ENCODE data around the gene SQSTM1. TPM values are rescaled to one million over a fixed set of nuclear protein-coding genes. Genes with fewer than 3 reads are reported as not detected.

SQSTM1 gene
- total RNA-seq, 2 experiments from 2014 or later: 58.5 to 81.1 TPM

GRCh38 chr5:179878222-179879002, 57.7 kb downstream of the SQSTM1 start:
- Histone ChIP-seq H3K4me3 (ENCODE audit: low read depth, low read length, poor library complexity, severe bottlenecking) (no peak overlapping the region), H3K27ac (ENCODE audit: low read depth, low read length, poor library complexity, severe bottlenecking) (no peak overlapping the region), H4K20me1 (ENCODE audit: insufficient read depth, low read length) (no peaks in the 10 kb centered on the region), H3K79me2 (ENCODE audit: insufficient read depth, low read depth, low read length) (no peaks in the 10 kb centered on the region), H3K36me3 (ENCODE audit: insufficient read depth, low read length) (peaks cover 70% of the 10 kb centered on the region), H3K9me3 (ENCODE audit: low read length) (peaks cover 13% of the 10 kb centered on the region), H3K4me2 (ENCODE audit: low read length) (no peak overlapping the region), H3K4me1 (ENCODE audit: insufficient read depth, low read length, poor library complexity, severe bottlenecking) (no peaks in the 10 kb centered on the region), H3K9me2 (ENCODE audit: insufficient read depth, low read length) (no peaks in the 10 kb centered on the region), H2AFZ (ENCODE audit: low read length) (no peak overlapping the region)
- DNase-seq (ENCODE audit: low spot score): no peak
- no TSS peak for BruUV-seq (replicated peaks)
- intact Hi-C loops (cut with micrococcal nuclease; ENCODE audit: unreplicated experiment): no loop called here
- CTCF ChIA-PET (ENCODE audit: unreplicated experiment): no interaction called here
- POLR2A ChIA-PET: interaction anchor here (1.0 kb wide), 1 partner anchor 28 kb away, joined by 3 read pairs; no protein-coding TSS in a partner anchor
- TF ChIP-seq, protein P1, sequence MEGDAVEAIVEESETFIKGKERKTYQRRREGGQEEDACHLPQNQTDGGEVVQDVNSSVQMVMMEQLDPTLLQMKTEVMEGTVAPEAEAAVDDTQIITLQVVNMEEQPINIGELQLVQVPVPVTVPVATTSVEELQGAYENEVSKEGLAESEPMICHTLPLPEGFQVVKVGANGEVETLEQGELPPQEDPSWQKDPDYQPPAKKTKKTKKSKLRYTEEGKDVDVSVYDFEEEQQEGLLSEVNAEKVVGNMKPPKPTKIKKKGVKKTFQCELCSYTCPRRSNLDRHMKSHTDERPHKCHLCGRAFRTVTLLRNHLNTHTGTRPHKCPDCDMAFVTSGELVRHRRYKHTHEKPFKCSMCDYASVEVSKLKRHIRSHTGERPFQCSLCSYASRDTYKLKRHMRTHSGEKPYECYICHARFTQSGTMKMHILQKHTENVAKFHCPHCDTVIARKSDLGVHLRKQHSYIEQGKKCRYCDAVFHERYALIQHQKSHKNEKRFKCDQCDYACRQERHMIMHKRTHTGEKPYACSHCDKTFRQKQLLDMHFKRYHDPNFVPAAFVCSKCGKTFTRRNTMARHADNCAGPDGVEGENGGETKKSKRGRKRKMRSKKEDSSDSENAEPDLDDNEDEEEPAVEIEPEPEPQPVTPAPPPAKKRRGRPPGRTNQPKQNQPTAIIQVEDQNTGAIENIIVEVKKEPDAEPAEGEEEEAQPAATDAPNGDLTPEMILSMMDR (conservative IDR thresholded peaks at IDR 0.05; ENCODE audit: low read length): no peak
- TF ChIP-seq EZH2phosphoT487 (IDR thresholded peaks at IDR 0.05; ENCODE audit: borderline replicate concordance, low read depth, low read length): no peak

DNA sequence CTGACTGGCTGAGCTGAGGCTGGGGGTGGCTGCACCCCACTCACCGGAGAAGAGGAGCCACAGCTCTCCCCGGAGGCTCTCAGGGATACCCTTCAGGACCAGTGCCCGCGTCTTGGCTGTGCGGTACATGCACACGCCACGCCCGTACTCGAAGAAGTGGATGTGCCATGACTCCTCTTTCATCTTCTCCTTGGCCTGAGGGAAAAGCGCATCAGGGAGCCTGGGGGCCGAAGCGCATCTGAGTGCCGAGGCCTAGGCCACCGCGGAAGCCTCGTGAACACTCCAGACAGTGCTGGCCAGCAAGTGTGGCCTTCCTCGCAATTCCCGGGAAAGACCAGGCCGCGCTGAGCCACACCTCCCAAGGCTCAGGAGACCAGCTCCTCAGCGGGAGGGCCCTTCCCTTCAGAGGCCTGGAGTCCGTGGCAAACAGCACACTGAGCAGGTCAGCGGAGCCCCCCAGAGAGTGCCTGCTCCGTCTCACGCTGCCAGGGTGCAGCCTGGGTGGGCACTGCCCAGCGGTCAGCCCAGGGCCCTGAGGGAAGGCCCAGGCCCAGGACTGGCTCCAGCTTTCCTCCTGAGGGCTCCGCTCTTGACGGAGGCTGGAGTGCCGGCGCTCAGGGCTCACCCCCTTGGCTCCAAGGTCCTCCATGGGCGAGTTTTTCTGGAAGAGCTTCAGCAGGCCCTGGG, 58.4 kb downstream of the SQSTM1 start:
- Histone ChIP-seq H4K20me1 (ENCODE audit: insufficient read depth, low read length) (no peaks in the 10 kb centered on the region), H3K36me3 (ENCODE audit: insufficient read depth, low read length) (peaks cover 70% of the 10 kb centered on the region), H3K4me2 (ENCODE audit: low read length) (no peak overlapping the region), H3K9me2 (ENCODE audit: insufficient read depth, low read length) (no peaks in the 10 kb centered on the region), H3K4me3 (ENCODE audit: low read depth, low read length, poor library complexity, severe bottlenecking) (no peak overlapping the region), H3K27ac (ENCODE audit: low read depth, low read length, poor library complexity, severe bottlenecking) (no peak overlapping the region), H2AFZ (ENCODE audit: low read length) (no peak overlapping the region), H3K9me3 (ENCODE audit: low read length) (peaks cover 20% of the 10 kb centered on the region), H3K79me2 (ENCODE audit: insufficient read depth, low read depth, low read length) (no peaks in the 10 kb centered on the region), H3K4me1 (ENCODE audit: insufficient read depth, low read length, poor library complexity, severe bottlenecking) (no peaks in the 10 kb centered on the region)
- ChIA-PET CTCF (ENCODE audit: unreplicated experiment) (no interaction called here), POLR2A (interaction anchor here (1.0 kb wide), 1 partner anchor 27 kb away, joined by 3 read pairs; no protein-coding TSS in a partner anchor)
- intact Hi-C loops (cut with micrococcal nuclease; ENCODE audit: unreplicated experiment): no loop called here
- DNase-seq (ENCODE audit: low spot score): no peak
- TF ChIP-seq EZH2phosphoT487 (IDR thresholded peaks at IDR 0.05; ENCODE audit: borderline replicate concordance, low read depth, low read length): no peak
- TF ChIP-seq, protein P1 (conservative IDR thresholded peaks at IDR 0.05; ENCODE audit: low read length): no peak
- no TSS peak for BruUV-seq (replicated peaks)

- no peaks in the 10 kb centered on the region for H3K9me2 ChIP-seq (ENCODE audit: insufficient read depth, low read length)
- CTCF ChIA-PET (ENCODE audit: unreplicated experiment): no interaction called here
- H3K36me3 ChIP-seq (ENCODE audit: insufficient read depth, low read length): peaks cover 70% of the 10 kb centered on the region
- peaks cover 23% of the 10 kb centered on the region for H3K9me3 ChIP-seq (ENCODE audit: low read length)
- no peaks in the 10 kb centered on the region for H4K20me1 ChIP-seq (ENCODE audit: insufficient read depth, low read length)
- no peak for TF ChIP-seq EZH2phosphoT487 (IDR thresholded peaks at IDR 0.05; ENCODE audit: borderline replicate concordance, low read depth, low read length)
- TF ChIP-seq, protein P1 (conservative IDR thresholded peaks at IDR 0.05; ENCODE audit: low read length): no peak
- no peak overlapping the region for H3K4me3 ChIP-seq (ENCODE audit: low read depth, low read length, poor library complexity, severe bottlenecking)
- H3K27ac ChIP-seq (ENCODE audit: low read depth, low read length, poor library complexity, severe bottlenecking): no peak overlapping the region
- H3K79me2 ChIP-seq (ENCODE audit: insufficient read depth, low read depth, low read length): no peaks in the 10 kb centered on the region
- no peak for DNase-seq (ENCODE audit: low spot score)
- no peaks in the 10 kb centered on the region for H3K4me1 ChIP-seq (ENCODE audit: insufficient read depth, low read length, poor library complexity, severe bottlenecking)
- intact Hi-C loops (cut with micrococcal nuclease; ENCODE audit: unreplicated experiment): no loop called here
- BruUV-seq (replicated peaks): no TSS peak
- POLR2A ChIA-PET: no interaction called here
- no peak overlapping the region for H3K4me2 ChIP-seq (ENCODE audit: low read length)
- no peak overlapping the region for H2AFZ ChIP-seq (ENCODE audit: low read length)
These were observed 58.9 kb downstream of the SQSTM1 start for GRCh38 chr5:179879690-179880010.

All from OCI-LY7 (cell line).